ENCODE measurements around the gene CFP. TPM values are rescaled to one million over a fixed set of nuclear protein-coding genes. Genes with fewer than 3 reads are reported as not detected.
A peak's percentile ranks its signal among the peaks of the same experiment; 100 is the strongest.

The CFP gene
- total RNA-seq, 8 experiments from 2014 or later: 0.54 to 1.8 (median 0.65) TPM

DNA sequence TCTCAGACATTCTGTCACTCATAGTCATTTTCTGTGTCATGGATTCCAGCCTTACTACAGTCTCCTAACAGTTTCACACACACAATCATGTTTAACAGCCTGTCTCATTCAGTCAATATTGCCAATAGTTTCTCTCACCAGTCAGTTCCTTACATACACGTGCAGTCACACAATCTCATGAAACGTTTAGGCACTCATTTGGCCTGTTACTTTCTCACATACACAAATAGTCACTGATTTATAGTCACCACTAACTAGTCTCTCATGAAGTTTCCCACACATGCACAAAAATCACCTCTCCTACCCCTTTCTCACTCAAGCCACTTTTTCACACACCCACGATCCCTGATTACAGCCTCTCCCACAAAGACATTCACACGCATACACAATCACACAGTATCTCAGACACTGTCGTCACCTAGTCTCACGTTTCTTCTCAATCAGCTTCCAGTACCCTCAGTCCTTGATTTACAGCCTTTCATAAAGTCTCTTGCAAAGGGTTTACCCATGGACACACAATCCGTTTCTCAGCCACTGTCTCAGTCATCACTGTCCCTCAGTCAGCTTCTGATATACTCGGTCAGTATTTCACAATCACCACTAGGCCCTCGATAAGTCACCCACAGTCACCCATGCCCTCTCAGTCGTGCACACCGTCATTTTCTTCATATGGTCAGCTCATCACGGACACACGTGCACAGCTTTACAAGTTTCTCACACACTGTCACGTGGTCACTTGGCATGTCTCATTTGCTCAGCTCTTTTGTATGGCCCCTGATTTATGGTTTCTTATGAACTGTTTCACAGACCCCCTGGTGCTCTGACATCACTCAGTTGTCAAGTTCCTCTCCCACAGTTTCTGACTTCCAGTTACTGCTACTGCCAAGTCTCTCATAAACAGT lies 4.2 kb upstream of the CFP start:
- in situ Hi-C loops (cut with MboI; ENCODE audit: low pct_unique_long_range_greater_than_20kb in 2 of 9, low sequenced_read_pairs in 9 of 9, unreplicated experiment in 9 of 9): no loop called here
- ATAC-seq (replicated peaks in 6 of 8): peak in 5 of 8 experiments; percentile 86 to 94 (median 90)
- WGBS, 10 experiments: 57 to 84% (median 65%) methylated on average over 4 to 11 of the region's 14 CpGs; no CpG with 5 or more reads in 5 of the 10 experiments
- peaks cover 0 to 3% of the 10 kb centered on the region in 2 donors for H3K4me1 ChIP-seq (replicated peaks in 1 of 2)
- H3K4me3 ChIP-seq: no peak overlapping the region
- H3K27ac ChIP-seq: no peak overlapping the region

DNA sequence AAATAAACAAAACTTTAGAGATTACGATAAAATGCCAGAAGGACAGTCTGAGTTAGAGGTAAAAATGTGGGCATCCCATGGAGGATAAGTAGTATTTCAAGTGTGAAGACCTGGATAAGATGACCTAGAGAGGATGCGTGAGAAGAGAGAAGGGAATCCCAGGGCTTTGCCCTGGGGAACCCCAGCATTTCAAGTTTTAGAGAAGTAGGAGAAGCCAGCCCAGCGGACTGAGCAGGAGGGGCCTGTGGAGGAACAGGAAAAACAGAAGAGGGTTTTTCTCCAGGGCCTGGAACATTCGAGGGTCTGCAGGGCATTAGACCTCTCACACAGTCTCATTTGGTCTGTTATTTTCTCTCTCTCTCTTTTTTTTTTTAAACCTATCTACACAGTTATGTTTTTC lies 2.9 kb upstream of the CFP start:
- Histone ChIP-seq H3K4me3 (no peak overlapping the region), H3K27ac (no peak overlapping the region), H3K4me1 (replicated peaks in 1 of 2) (peaks cover 0 to 3% of the 10 kb centered on the region in 2 donors)
- in situ Hi-C loops (cut with MboI; ENCODE audit: low pct_unique_long_range_greater_than_20kb in 2 of 9, low sequenced_read_pairs in 9 of 9, unreplicated experiment in 9 of 9): no loop called here
- 12 to 83% (median 64%) methylated on average over 1 to 4 of the region's 4 CpGs; no CpG with 5 or more reads in 7 of the 10 experiments for WGBS, 10 experiments
- ATAC-seq (replicated peaks in 6 of 8): no peak

DNA sequence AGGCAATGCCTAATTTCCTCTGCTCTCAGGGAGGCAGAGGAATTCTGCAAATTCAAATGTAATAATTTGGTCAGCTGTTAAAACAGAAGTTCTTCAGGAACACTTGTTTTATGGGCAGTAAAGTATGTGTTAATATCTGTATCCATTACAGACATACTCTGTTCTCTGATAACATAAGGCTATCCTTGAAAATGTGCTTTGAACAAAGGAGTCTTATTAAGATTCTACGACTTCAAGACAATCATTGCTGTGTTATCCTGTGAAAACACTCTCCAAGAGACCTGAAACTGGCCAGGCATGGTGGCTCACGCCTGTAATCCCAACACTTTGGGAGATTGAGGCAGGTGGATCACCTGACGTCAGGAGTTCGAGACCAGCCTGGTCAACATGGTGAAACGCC lies 1.9 kb upstream of the CFP start:
- WGBS, 10 experiments: 53 to 100% (median 100%) methylated on average over 1 to 4 of the region's 5 CpGs; no CpG with 5 or more reads in 7 of the 10 experiments
- H3K4me3 ChIP-seq: no peak overlapping the region
- no peak overlapping the region for H3K27ac ChIP-seq
- no peak for ATAC-seq (replicated peaks in 6 of 8)
- peaks cover 0 to 3% of the 10 kb centered on the region in 2 donors for H3K4me1 ChIP-seq (replicated peaks in 1 of 2)
- in situ Hi-C loops (cut with MboI; ENCODE audit: low pct_unique_long_range_greater_than_20kb in 2 of 9, low sequenced_read_pairs in 9 of 9, unreplicated experiment in 9 of 9): no loop called here

DNA sequence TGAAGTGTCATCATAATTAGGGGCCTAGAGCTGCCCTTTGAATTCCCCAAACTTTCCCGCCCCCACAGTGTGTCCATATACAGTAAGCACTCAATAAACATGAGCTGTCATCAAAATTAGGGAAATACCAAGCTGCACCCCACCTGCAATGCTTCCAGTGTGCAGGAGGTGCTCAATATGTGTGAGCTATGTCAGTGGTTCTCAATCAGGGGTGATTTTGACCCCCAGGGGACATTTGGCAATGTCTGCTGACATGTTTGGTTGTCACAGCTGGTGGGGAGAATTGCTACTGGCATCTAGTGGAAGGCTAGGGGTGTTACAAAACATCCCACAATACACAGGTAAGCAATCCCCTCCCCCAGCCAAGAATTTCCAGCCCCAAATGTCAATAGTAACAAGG lies 748 bp downstream of the CFP start:
- in situ Hi-C loops (cut with MboI; ENCODE audit: low pct_unique_long_range_greater_than_20kb in 2 of 9, low sequenced_read_pairs in 9 of 9, unreplicated experiment in 9 of 9): no loop called here
- Histone ChIP-seq H3K27ac (no peak overlapping the region), H3K4me3 (no peak overlapping the region), H3K4me1 (replicated peaks in 1 of 2) (no peaks in the 10 kb centered on the region)
- WGBS, 10 experiments: no CpG with 5 or more reads among the region's 1 CpG
- ATAC-seq (replicated peaks in 6 of 8): peak in 1 of 8 experiments; percentile 13

DNA sequence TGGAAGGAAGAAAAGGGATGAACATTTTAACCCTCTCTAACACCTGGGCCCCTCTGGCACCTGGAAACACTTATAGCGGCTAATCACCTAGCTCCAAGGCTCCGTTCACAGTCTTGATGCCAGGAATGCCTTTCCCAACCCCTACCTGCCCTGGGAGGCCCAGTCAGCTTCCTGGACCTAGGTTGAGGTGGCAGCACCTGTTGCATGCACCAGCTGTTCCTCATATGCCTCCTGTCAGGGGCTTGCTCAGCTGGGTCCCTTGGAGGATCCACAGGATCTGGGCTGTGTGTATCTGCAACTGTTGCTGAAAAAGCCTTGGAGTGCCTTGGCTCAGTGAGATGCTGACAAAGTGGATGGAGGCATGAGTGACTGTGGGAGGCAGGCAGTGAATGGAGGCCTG lies 4.4 kb downstream of the CFP start:
- WGBS, 10 experiments: 30 to 93% methylated on average over 2 of the region's 2 CpGs; no CpG with 5 or more reads in 8 of the 10 experiments
- in situ Hi-C loops (cut with MboI; ENCODE audit: low pct_unique_long_range_greater_than_20kb in 2 of 9, low sequenced_read_pairs in 9 of 9, unreplicated experiment in 9 of 9): no loop called here
- Histone ChIP-seq H3K4me1 (replicated peaks in 1 of 2) (no peaks in the 10 kb centered on the region), H3K27ac (no peak overlapping the region), H3K4me3 (no peak overlapping the region)
- ATAC-seq (replicated peaks in 6 of 8): no peak

DNA sequence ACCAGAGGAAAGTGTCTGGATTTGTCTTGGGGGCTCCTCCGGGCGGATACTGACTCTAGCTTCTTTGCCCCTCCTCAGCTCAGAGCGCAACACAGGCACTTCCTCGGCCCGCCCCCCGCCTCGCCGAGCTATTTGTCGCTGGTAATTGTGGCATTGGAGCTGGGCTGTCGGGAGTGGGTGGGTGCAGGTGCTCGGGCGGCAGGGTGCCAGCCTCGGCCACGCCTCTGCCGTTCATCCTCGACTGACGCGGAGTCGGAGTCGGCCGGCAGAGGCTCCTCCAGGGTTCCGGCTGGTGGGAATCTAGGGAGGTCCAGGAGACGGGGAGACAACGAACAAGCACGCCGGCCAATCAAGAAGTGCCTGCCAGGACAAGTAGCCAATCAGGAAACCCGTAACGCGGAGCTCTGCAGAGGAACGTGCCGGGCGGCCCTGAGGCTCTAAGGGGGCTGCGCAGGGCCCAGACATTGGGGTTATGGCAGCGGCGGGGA lies 6.1 kb downstream of the CFP start:
- 0% methylated on average over 1 to 12 of the region's 35 CpGs; no CpG with 5 or more reads in 7 of the 10 experiments for WGBS, 10 experiments
- H3K4me1 ChIP-seq (replicated peaks in 1 of 2): no peaks in the 10 kb centered on the region
- in situ Hi-C loops (cut with MboI; ENCODE audit: low pct_unique_long_range_greater_than_20kb in 2 of 9, low sequenced_read_pairs in 9 of 9, unreplicated experiment in 9 of 9): no loop called here
- H3K27ac ChIP-seq: peak overlapping the region in 1 of 2 donors; percentile 18
- peak; percentile 85 to 93 (median 88) for ATAC-seq (replicated peaks in 6 of 8)
- peak overlapping the region; percentile 34 to 45 (median 35) for H3K4me3 ChIP-seq

DNA sequence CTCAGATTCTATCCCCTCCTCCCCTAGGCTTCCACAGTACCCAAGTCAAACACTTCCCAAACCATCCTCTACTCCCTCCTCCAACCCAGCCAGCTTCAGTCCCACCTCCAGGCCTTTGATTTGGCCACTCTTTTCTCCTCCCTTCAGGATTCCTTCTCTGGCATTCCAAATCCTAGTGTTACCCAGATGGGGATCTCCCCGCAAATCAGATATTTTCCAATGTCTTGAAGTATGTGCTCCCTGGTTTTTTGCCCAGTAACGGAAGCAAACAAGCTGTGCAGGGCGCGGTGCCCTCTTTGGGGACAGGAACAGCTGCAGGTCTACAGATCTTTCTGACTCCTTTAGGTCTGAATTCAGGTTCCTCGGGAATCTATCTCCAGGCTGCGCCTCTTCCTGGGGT lies 7.9 kb downstream of the CFP start:
- in situ Hi-C loops (cut with MboI; ENCODE audit: low pct_unique_long_range_greater_than_20kb in 2 of 9, low sequenced_read_pairs in 9 of 9, unreplicated experiment in 9 of 9): no loop called here
- no peak overlapping the region for H3K27ac ChIP-seq
- WGBS, 10 experiments: 55 to 93% methylated on average over 3 to 6 of the region's 6 CpGs; no CpG with 5 or more reads in 8 of the 10 experiments
- H3K4me1 ChIP-seq (replicated peaks in 1 of 2): peaks cover 0 to 6% of the 10 kb centered on the region in 2 donors
- no peak for ATAC-seq (replicated peaks in 6 of 8)
- no peak overlapping the region for H3K4me3 ChIP-seq

DNA sequence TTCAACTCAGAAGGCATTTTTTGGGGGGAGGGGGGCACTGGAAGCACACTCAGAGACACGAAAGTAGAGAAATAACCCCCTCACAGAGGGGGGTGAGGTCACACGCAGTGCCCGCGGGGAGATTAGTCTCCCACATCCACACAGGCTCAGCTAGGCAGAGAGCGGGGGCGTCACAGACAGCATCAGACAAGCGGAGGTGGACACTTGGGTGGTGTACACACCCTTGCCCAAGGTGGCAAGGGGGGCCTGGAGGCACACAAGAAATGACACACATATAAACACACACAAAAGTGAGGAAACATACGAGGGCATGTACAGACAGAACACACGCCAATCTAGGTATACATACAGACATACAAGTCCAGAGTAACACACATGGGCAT lies 9.4 kb downstream of the CFP start:
- 25% methylated on average over 4 of the region's 9 CpGs; no CpG with 5 or more reads in 9 of the 10 experiments for WGBS, 10 experiments
- Histone ChIP-seq H3K4me3 (peak overlapping the region; percentile 29 to 83 (median 63)), H3K27ac (no peak overlapping the region), H3K4me1 (replicated peaks in 1 of 2) (peaks cover 0 to 6% of the 10 kb centered on the region in 2 donors)
- no peak for ATAC-seq (replicated peaks in 6 of 8)
- in situ Hi-C loops (cut with MboI; ENCODE audit: low pct_unique_long_range_greater_than_20kb in 2 of 9, low sequenced_read_pairs in 9 of 9, unreplicated experiment in 9 of 9): no loop called here

DNA sequence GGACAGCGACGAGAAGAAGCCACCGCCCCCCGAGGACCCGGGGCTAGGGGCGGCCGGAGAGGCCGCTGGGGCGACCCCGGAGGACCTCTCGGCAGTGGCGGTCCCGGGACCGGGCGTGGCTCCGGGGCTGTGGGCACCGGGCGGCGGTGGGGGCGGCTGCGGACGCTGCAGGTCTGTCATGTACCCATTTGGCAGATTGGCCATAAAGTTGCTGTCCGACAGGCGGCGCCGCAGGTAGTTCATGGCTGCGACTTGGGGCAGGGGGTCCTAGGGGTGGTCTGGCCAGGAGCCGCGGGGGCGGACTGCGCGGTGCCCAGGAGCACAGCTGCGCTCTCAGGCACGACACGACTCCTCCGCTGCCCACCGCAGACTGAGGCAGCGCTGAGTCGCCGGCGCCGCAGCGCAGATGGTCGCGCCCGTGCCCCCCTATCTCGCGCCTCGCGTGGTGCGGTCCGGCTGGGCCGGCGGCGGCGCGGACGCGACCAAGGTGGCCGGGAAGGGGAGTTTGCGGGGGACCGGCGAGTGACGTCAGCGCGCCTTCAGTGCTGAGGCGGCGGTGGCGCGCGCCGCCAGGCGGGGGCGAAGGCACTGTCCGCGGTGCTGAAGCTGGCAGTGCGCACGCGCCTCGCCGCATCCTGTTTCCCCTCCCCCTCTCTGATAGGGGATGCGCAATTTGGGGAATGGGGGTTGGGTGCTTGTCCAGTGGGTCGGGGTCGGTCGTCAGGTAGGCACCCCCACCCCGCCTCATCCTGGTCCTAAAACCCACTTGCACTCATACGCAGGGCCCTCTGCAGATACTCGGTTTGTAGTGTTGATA lies 10.0 kb downstream of the CFP start, which contains the start of gene SYN1:
Gene SYN1 (minus strand): TSS at position 372 of the 817 bp plus-strand sequence. CDS start 129 bp downstream, at position 243.
- ATAC-seq (replicated peaks in 6 of 8): peak; percentile 73 to 83 (median 78)

DNA sequence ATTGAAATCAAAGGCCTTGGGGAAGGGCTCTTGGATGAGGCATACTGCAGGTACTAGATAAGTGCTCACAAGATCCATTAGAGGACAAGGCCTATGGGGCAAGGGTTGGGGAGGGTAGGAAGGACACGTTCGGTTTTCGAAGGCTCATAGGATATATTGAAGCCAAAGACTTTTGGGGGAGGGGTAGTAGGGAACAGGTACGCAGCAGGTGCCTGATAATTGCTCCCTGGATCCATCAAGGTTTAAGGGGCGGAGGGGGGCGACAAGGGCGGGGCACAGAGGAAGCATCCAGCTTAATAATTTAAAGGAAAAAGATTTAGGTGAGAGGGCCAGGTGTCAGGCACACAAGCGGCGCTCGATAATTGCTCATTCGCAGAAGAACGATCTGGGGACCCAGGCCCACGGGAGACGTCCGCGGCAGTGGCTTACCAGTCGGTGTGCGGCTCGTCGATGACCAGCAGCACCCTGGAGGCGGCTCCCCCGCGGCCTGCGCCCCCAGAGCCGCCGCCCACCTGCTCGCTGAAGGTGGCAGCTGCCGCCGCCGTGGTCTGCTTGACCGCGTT lies 10.7 kb downstream of the CFP start:
- in situ Hi-C loops (cut with MboI; ENCODE audit: low pct_unique_long_range_greater_than_20kb in 2 of 9, low sequenced_read_pairs in 9 of 9, unreplicated experiment in 9 of 9): no loop called here
- WGBS, 10 experiments: 33% methylated on average over 2 of the region's 32 CpGs; no CpG with 5 or more reads in 9 of the 10 experiments

More for the DNA sequence above, 10.0 kb downstream of the CFP start, which contains the start of gene SYN1:
- Histone ChIP-seq H3K4me3 (peak within 1 kb of the TSS; percentile 45 to 83 (median 63)), H3K4me1 (replicated peaks in 1 of 2) (peaks cover 0 to 6% of the 10 kb centered on the region in 2 donors), H3K27ac (peak within 1 kb of the TSS in 1 of 2 donors; percentile 66)
- WGBS, 10 experiments: 53 to 60% methylated on average over 1 to 12 of the region's 88 CpGs; no CpG with 5 or more reads in 8 of the 10 experiments
- in situ Hi-C loops (cut with MboI; ENCODE audit: low pct_unique_long_range_greater_than_20kb in 2 of 9, low sequenced_read_pairs in 9 of 9, unreplicated experiment in 9 of 9): no loop called here

DNA sequence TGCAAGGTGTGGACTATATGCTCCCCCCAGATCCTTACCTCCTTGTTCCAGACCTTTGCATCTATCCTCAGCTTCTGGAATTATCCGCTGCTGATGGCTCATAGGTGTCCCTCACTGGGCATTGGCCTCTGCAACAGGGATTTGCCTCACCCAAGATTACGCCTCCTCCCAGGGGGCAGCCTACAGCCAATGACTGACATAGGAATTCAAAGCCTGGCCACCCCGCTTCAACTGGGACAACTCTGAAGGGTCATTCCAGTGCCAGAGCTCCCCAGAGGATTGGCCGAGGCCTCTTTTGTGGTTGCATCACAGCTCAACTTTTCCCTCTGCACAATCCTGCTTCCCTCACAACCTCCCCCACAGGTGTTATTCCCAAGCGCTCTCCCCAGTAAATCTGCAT lies 15.1 kb downstream of the CFP start:
- 0 to 83% (median 72%) methylated on average over 1 to 5 of the region's 5 CpGs; no CpG with 5 or more reads in 7 of the 10 experiments for WGBS, 10 experiments
- in situ Hi-C loops (cut with MboI; ENCODE audit: low pct_unique_long_range_greater_than_20kb in 2 of 9, low sequenced_read_pairs in 9 of 9, unreplicated experiment in 9 of 9): no loop called here
- peaks cover 0 to 6% of the 10 kb centered on the region in 2 donors for H3K4me1 ChIP-seq (replicated peaks in 1 of 2)
- H3K27ac ChIP-seq: no peak overlapping the region
- H3K4me3 ChIP-seq: no peak overlapping the region
- no peak for ATAC-seq (replicated peaks in 6 of 8)

More for the DNA sequence above, 10.7 kb downstream of the CFP start:
- peaks cover 0 to 6% of the 10 kb centered on the region in 2 donors for H3K4me1 ChIP-seq (replicated peaks in 1 of 2)
- no peak for ATAC-seq (replicated peaks in 6 of 8)
- no peak overlapping the region for H3K27ac ChIP-seq
- peak overlapping the region; percentile 45 to 83 (median 63) for H3K4me3 ChIP-seq

DNA sequence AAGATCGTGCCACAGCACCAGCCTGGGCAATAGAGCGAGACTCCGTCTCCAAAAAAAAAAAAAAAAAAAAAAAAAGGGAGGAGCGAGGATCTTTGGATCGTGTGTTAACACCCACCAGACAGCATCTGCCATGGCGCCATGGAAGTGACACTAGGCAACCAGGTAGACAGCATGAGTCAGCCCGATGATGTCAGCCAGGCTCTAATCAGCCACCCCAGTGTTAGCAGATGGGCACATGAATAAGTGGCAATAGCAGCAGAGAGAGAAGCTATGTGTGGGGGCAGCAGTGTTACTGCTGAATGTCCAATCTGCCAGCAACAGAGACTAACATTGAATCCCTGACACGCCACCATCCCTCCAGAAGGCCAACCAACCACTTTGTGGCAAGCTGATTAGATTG lies 16.6 kb downstream of the CFP start:
- in situ Hi-C loops (cut with MboI; ENCODE audit: low pct_unique_long_range_greater_than_20kb in 2 of 9, low sequenced_read_pairs in 9 of 9, unreplicated experiment in 9 of 9): no loop called here
- ATAC-seq (replicated peaks in 6 of 8): peak in 3 of 8 experiments; percentile 37 to 65 (median 42)
- H3K27ac ChIP-seq: no peak overlapping the region
- H3K4me1 ChIP-seq (replicated peaks in 1 of 2): peaks cover 3% of the 10 kb centered on the region in 2 donors
- WGBS, 10 experiments: 57 to 80% methylated on average over 1 to 6 of the region's 8 CpGs; no CpG with 5 or more reads in 8 of the 10 experiments
- H3K4me3 ChIP-seq: no peak overlapping the region
